Liver (tissue), 3 donors: ENCODE results near the gene B3GNT4.

Experiments
- CTCF ChIP-seq: fragments of 150-350 bp; IDR thresholded peaks from 2 replicates; pipeline ENCODE4 v1.5.1; 2017; ENCODE audit warnings: improper control_type of control experiment, low read depth, low read length; ENCODE audit not compliant: missing input control
- FOXA1 ChIP-seq: IDR thresholded peaks from 2 replicates; pipeline ENCODE4 v1.6.1; 2016; ENCODE audit warnings: antibody characterized with exemption
- GABPA ChIP-seq, 2 donors: IDR thresholded peaks in 1 of 2; conservative IDR thresholded peaks in 1 of 2; 2 replicates each; pipeline ENCODE4 v1.6.1; 2016; ENCODE audit warnings: antibody characterized with exemption in 2 of 2, mild to moderate bottlenecking in 1 of 2, moderate library complexity in 1 of 2
- JUND ChIP-seq, 2 donors: IDR thresholded peaks; 2 replicates each; pipeline ENCODE4 v1.6.1; 2016; ENCODE audit warnings: antibody characterized with exemption in 2 of 2
- MAX ChIP-seq: IDR thresholded peaks from 2 replicates; pipeline ENCODE4 v1.6.1; 2016; ENCODE audit warnings: antibody characterized with exemption
- NR2F2 ChIP-seq: IDR thresholded peaks from 2 replicates; pipeline ENCODE4 v1.6.1; 2016; ENCODE audit warnings: antibody characterized with exemption
- RAD21 ChIP-seq, 2 donors: IDR thresholded peaks; 2 replicates each; pipeline ENCODE4 v1.6.1; 2016; ENCODE audit warnings: antibody characterized with exemption in 2 of 2, mild to moderate bottlenecking in 2 of 2
- REST ChIP-seq: IDR thresholded peaks from 2 replicates; pipeline ENCODE4 v1.6.1; 2016; ENCODE audit warnings: antibody characterized with exemption, mild to moderate bottlenecking
- RXRA ChIP-seq, 2 donors: IDR thresholded peaks; 2 replicates each; pipeline ENCODE4 v1.6.1; 2017 to 2018; ENCODE audit warnings: antibody characterized with exemption in 2 of 2, mild to moderate bottlenecking in 1 of 2
- TAF1 ChIP-seq: conservative IDR thresholded peaks from 2 replicates; pipeline ENCODE4 v1.6.1; 2016; ENCODE audit warnings: antibody characterized with exemption, mild to moderate bottlenecking
- ZBTB33 ChIP-seq: IDR thresholded peaks from 2 replicates; pipeline ENCODE4 v1.6.1; 2016; ENCODE audit warnings: antibody characterized with exemption
- TF ChIP-seq, protein P1 (sequence below): IDR thresholded peaks from 2 replicates; pipeline ENCODE4 v1.6.1; 2016; ENCODE audit warnings: antibody characterized with exemption
- donor health status: healthy.
- donor health status: healthy.

DNA sequence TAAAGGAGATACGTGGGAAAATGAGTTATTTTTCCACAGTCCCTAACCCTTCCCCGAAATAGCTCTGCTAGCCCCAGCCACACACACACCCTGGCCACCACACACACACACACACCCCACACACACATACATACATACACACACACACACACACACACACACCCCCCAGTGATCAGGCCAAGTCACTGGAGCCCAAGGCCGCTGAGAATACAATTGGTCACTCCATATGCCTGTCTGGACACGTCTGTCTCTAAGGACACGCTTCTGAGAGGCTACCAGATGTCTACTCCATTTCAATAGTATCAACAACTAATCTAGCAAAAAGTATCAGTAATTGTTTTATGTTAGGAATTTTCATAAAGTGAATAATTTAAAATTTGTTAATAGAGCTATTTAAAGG lies 35.4 kb downstream of the B3GNT4 start:
- no peak for TF ChIP-seq REST
- TF ChIP-seq TAF1, result no peak
- TF ChIP-seq CTCF, result no peak
- TF ChIP-seq MAX, result no peak
- TF ChIP-seq RAD21 (IDR thresholded peaks at IDR 0.05), result no peak
- no peak for TF ChIP-seq NR2F2
- TF ChIP-seq ZBTB33, result no peak
- TF ChIP-seq, protein P1, sequence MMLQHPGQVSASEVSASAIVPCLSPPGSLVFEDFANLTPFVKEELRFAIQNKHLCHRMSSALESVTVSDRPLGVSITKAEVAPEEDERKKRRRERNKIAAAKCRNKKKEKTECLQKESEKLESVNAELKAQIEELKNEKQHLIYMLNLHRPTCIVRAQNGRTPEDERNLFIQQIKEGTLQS, result no peak
- TF ChIP-seq GABPA (IDR thresholded peaks at IDR 0.05 in 1 of 2, conservative IDR thresholded peaks at IDR 0.05 in 1 of 2), result no peak
- TF ChIP-seq RXRA (IDR thresholded peaks at IDR 0.05), result no peak
- TF ChIP-seq JUND (IDR thresholded peaks at IDR 0.05), result no peak
- TF ChIP-seq FOXA1, result no peak
